Measurements from ENCODE around the gene ZNF787.

- TF ChIP-seq, protein P1, sequence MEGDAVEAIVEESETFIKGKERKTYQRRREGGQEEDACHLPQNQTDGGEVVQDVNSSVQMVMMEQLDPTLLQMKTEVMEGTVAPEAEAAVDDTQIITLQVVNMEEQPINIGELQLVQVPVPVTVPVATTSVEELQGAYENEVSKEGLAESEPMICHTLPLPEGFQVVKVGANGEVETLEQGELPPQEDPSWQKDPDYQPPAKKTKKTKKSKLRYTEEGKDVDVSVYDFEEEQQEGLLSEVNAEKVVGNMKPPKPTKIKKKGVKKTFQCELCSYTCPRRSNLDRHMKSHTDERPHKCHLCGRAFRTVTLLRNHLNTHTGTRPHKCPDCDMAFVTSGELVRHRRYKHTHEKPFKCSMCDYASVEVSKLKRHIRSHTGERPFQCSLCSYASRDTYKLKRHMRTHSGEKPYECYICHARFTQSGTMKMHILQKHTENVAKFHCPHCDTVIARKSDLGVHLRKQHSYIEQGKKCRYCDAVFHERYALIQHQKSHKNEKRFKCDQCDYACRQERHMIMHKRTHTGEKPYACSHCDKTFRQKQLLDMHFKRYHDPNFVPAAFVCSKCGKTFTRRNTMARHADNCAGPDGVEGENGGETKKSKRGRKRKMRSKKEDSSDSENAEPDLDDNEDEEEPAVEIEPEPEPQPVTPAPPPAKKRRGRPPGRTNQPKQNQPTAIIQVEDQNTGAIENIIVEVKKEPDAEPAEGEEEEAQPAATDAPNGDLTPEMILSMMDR (IDR thresholded peaks at IDR 0.05; ENCODE audit: low read depth, low read length): peak; percentile 98
- TF ChIP-seq EZH2phosphoT487 (IDR thresholded peaks at IDR 0.05; ENCODE audit: low read depth): no peak
These were observed 54.7 kb downstream of the ZNF787 start for GRCh38 chr19:56066152-56067023.

Data from OCI-LY3 (cell line).